AG04450 (cell line): Measurements from ENCODE around the gene P2RY4. TPM values are rescaled to one million over a fixed set of nuclear protein-coding genes. Genes with fewer than 3 reads are reported as not detected.
A peak's percentile ranks its signal among the peaks of the same experiment; 100 is the strongest.

Experiments
- CTCF ChIA-PET: fragments of 300-600, 350-600 bp; formaldehyde crosslinking; extraction: SDS; loops from one replicate; lab custom pipeline; 2022; ENCODE audit warnings: antibody characterized with exemption, inconsistent platforms; lab: Charles Lee
- POLR2A ChIA-PET: fragments of 350-600 bp; formaldehyde crosslinking; extraction: SDS; loops from one replicate; lab custom pipeline; 2021; ENCODE audit warnings: antibody characterized with exemption, inconsistent platforms; lab: Yijun Ruan, JAX
- DNase-seq: peaks from one replicate; pipeline ENCODE4 v3.0.0-alpha.2; 2011; ENCODE audit warnings: low read depth, low spot score
- H3K27ac ChIP-seq: one replicate; pipeline ENCODE4 v1.5.1; 2012; ENCODE audit warnings: low read depth, low read length, control low read depth
- H3K27me3 ChIP-seq: one replicate; pipeline ENCODE4 v1.6.0; 2012; ENCODE audit warnings: low read length; ENCODE audit not compliant: control insufficient read depth, insufficient read depth
- H3K4me3 ChIP-seq: 2 replicates; pipeline ENCODE4 v1.5.1; 2011; ENCODE audit warnings: mild to moderate bottlenecking, low read depth, low read length, control low read depth
- H3K9me3 ChIP-seq: 2 replicates; pipeline ENCODE4 v1.5.1; 2012; ENCODE audit warnings: low read length; ENCODE audit not compliant: control insufficient read depth, insufficient read depth
- polyA plus RNA-seq: library from polyadenylated mRNA; depleted of rRNA; stranded (reverse); fragments of >200 nt; gene quantifications from 2 replicates; pipeline ENCODE4 v1.2.3, GENCODE V29; 2011
- TF ChIP-seq, protein P1 (sequence below): IDR thresholded peaks from 2 replicates; pipeline ENCODE4 v1.5.1; 2011; ENCODE audit warnings: low read depth, low read length, control low read depth, inconsistent platforms

Gene P2RY4
- polyA plus RNA-seq, 1 experiment = 0.09 TPM

DNA sequence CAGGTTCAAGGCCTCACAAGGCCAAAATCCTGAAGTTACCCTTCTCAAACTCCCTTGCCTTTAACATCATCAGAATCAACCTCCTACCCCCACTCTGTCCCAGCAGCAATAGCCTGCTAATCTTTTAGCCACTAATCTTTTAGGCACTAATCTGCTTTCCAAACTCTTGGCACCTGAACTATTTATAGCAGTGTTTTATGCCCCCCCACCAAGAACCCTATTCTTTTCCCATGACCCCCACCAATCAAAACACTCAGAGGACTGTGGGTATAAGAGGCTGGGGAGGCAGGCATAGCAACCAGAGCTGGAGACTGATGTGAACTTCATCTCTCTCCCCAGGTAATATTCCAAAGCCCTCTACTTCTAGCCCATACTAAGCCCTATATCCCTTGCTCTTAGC lies 8.0 kb upstream of the P2RY4 start, which contains the start of gene ARR3:
ARR3 (plus strand) TSS at position 301 of the 400 bp plus-strand sequence. CDS start 1,052 bp downstream, outside the sequence.
- no peaks in the 10 kb centered on the region for H3K27me3 ChIP-seq
- TF ChIP-seq, protein P1, sequence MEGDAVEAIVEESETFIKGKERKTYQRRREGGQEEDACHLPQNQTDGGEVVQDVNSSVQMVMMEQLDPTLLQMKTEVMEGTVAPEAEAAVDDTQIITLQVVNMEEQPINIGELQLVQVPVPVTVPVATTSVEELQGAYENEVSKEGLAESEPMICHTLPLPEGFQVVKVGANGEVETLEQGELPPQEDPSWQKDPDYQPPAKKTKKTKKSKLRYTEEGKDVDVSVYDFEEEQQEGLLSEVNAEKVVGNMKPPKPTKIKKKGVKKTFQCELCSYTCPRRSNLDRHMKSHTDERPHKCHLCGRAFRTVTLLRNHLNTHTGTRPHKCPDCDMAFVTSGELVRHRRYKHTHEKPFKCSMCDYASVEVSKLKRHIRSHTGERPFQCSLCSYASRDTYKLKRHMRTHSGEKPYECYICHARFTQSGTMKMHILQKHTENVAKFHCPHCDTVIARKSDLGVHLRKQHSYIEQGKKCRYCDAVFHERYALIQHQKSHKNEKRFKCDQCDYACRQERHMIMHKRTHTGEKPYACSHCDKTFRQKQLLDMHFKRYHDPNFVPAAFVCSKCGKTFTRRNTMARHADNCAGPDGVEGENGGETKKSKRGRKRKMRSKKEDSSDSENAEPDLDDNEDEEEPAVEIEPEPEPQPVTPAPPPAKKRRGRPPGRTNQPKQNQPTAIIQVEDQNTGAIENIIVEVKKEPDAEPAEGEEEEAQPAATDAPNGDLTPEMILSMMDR = no peak
- H3K27ac ChIP-seq = no peak within 1 kb of the TSS
- H3K4me3 ChIP-seq = no peak within 1 kb of the TSS
- no peak for DNase-seq
- no peaks in the 10 kb centered on the region for H3K9me3 ChIP-seq
- ChIA-PET CTCF (no interaction called here), POLR2A (no interaction called here)

DNA sequence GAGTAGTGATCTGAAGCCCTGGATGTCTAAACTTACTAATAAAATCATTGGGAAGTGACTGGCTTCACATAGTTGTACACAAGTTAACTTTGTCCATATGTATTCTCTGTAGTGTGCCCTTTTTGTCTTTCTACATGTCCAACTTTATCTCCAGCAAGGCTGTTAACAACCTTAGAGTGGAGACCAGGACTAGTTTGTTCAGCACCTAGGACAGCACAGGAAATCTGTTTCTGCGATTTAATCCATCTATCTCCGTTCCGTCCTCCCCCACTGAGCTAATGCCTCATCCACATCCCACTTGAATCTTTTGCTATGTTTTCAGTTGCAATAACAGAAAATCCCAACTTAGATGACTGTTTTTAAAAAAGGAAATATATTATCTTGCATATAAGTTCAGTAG lies 4.8 kb upstream of the P2RY4 start:
- TF ChIP-seq, protein P1 = no peak
- POLR2A ChIA-PET = no interaction called here
- no peak overlapping the region for H3K27ac ChIP-seq
- no peaks in the 10 kb centered on the region for H3K27me3 ChIP-seq
- DNase-seq = no peak
- CTCF ChIA-PET = no interaction called here
- no peaks in the 10 kb centered on the region for H3K9me3 ChIP-seq
- no peak overlapping the region for H3K4me3 ChIP-seq

DNA sequence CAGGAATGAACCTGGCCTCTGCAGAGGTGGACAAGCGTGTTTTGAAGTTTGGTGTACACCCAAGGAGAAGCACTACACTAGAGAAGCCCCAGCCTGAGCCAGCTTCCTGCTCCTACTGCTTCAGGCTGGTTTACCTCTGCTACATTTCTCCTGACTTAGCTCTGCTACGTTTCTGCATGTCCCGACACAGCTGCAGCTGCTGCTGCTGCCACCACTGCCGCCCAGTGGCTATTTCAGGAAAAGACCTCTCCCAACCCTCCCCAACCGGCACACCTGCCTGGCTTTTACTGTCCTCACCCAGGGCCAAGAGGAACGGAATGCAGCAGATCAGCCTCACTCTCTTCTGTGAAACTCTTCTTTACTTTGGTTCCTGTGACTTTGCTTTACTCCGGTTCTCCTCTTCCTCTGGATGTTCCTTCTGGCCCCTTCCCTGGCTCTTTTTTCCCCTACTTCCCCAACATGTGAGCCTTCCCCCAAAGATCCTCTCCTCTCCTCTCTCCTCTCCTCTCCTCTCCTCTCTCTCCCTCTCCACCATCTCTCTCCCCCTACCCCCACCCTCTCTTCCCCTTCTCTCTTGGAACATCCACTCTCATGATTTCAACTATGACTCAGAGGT lies 3.1 kb upstream of the P2RY4 start:
- H3K27me3 ChIP-seq = no peaks in the 10 kb centered on the region
- ChIA-PET POLR2A (no interaction called here), CTCF (interaction anchor here (1.0 to 1.7 kb wide), 2 partner anchors 95 to 130 kb away, joined by 3 to 7 read pairs; partner anchors contain the start of gene IGBP1)
- TF ChIP-seq, protein P1 = peak; percentile 60
- DNase-seq = no peak
- no peak overlapping the region for H3K4me3 ChIP-seq
- H3K9me3 ChIP-seq = no peaks in the 10 kb centered on the region
- H3K27ac ChIP-seq = no peak overlapping the region

DNA sequence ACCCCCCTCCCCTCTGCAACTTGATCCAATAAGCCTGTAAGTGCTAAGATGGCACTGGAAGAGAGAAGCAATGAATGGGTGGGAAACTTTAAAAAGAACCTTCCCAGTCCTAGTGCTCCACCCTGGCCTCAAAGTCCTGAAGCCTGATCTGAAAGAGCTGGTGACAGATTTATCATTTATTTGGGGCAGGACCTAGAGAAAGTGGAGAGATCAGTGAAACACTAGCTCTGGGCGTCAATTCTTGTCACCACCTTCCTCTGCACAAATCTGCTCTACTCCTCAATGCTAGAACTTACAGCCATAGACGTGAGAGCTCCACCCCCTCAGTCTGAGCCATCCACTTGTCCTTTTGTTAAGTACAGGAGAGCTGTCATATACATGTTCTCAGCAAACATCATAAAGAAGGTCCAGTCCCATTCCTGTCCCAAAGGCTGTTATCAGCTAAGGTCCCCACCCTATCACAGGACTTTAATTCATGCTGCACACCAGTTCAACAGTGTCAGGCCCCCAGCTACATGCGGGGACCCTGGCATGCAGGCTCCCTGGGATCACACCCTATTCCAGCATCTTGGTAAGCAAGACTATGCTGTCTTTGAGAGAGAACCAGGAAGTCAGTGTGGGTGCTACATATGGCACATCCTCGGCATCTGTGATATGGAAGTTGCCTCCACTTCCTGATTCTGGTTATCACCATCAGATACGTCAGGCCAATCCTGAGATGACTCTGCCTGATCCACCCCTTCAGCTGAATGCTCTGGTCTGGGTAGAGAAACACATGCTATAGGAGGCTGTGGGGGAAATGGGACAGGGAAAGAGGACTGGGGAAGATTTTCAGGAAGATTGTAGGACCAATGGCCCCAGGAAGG lies 2.3 kb downstream of the P2RY4 start:
- CTCF ChIA-PET = interaction anchor here (1.3 kb wide), 1 partner anchor 124 kb away, joined by 4 read pairs; no protein-coding TSS in a partner anchor
- POLR2A ChIA-PET = no interaction called here
- no peaks in the 10 kb centered on the region for H3K9me3 ChIP-seq
- H3K4me3 ChIP-seq = no peak overlapping the region
- DNase-seq = no peak
- TF ChIP-seq, protein P1 = no peak
- H3K27ac ChIP-seq = no peak overlapping the region
- no peaks in the 10 kb centered on the region for H3K27me3 ChIP-seq

DNA sequence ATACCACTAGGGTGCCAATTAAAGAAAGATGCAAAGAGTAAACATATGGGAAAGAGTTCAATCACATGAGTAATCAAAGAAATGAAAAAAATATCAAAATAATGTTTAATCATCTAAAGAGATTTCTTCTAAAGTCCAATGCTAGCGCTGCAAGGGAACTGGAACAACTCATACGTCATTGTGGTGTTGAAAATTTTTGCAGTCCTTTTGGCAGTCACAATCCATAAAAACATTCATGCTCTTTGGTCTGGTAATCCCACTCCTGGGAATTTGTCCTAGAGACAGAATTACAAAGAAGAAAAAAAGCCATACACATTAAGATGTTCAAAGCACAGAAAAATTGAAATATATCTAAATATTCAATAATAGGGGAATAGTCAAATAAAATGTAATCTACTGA lies 4.6 kb downstream of the P2RY4 start:
- POLR2A ChIA-PET = no interaction called here
- CTCF ChIA-PET = no interaction called here
- no peaks in the 10 kb centered on the region for H3K9me3 ChIP-seq
- no peaks in the 10 kb centered on the region for H3K27me3 ChIP-seq
- no peak overlapping the region for H3K27ac ChIP-seq
- TF ChIP-seq, protein P1 = no peak
- DNase-seq = no peak
- no peak overlapping the region for H3K4me3 ChIP-seq
